K562 (cell line): ENCODE measurements around the gene XKR3. TPM values are rescaled to one million over a fixed set of nuclear protein-coding genes. Genes with fewer than 3 reads are reported as not detected.

Experiments
- ATAC-seq: fragments of 200-7000 bp; cut with Tn5 transposase; 3 replicates; pipeline ENCODE4 v1.9.1; 2020; ENCODE audit warnings: moderate library complexity
- BruUV-seq: library from RNA; stranded (reverse); fragments of 400-500 nt; replicated peaks from 2 replicates; lab custom pipeline; 2021; lab: Mats Ljungman, UMichigan
- CTCF ChIA-PET: fragments of 300-600 bp; formaldehyde crosslinking; extraction: SDS; loops from one replicate; lab custom pipeline; 2021; ENCODE audit warnings: low intra/inter-chr PET ratio; lab: Yijun Ruan, JAX
- POLR2A ChIA-PET: fragments of 300-600, 350-650 bp; sonication (Branson Sonifier 250); formaldehyde crosslinking; extraction: SDS; loops from one replicate; lab custom pipeline; 2021; ENCODE audit warnings: antibody characterized with exemption, inconsistent platforms; lab: Yijun Ruan, JAX
- DNase-seq, 4 experiments: peaks; one replicate each; pipeline versions ENCODE4 v3.0.0 to v3.0.0-alpha.2; 2011 to 2018; ENCODE audit warnings: low spot score in 3 of 4, mixed read lengths in 3 of 4; ENCODE audit errors: extremely low read depth in 1 of 4
- FAIRE-seq: peaks from 2 replicates; lab custom pipeline; 2011; peaks lifted over from hg19 to GRCh38; lab: Jason Lieb, UNC
- H2AFZ ChIP-seq: 2 replicates; pipeline ENCODE4 v1.6.0; 2011; ENCODE audit warnings: low read depth, low read length, control low read depth, inconsistent platforms
- H3K27ac ChIP-seq: fragments of 200-600 bp; 3 replicates; pipeline ENCODE4 v1.8.0; 2011; ENCODE audit warnings: low read depth, mild to moderate bottlenecking, control low read depth, inconsistent platforms, low read length, moderate library complexity, mixed read lengths; ENCODE audit errors: extremely low read depth
- H3K27me3 ChIP-seq, 2 experiments: fragments of 300-600 bp in 1 of 2; 2 replicates in 1 of 2; 3 replicates in 1 of 2; pipeline versions ENCODE4 v1.6.0 to v1.8.0; 2011; ENCODE audit warnings: inconsistent platforms in 2 of 2, low read length in 2 of 2, mild to moderate bottlenecking in 1 of 2, mixed read lengths in 1 of 2, moderate library complexity in 1 of 2; ENCODE audit not compliant: control insufficient read depth in 2 of 2, insufficient read depth in 2 of 2
- H3K36me3 ChIP-seq: fragments of 300-600 bp; 3 replicates; pipeline ENCODE4 v1.8.0; 2011; ENCODE audit warnings: mild to moderate bottlenecking, low read length, inconsistent platforms; ENCODE audit not compliant: control insufficient read depth, insufficient read depth
- H3K4me1 ChIP-seq, 2 experiments: fragments of 200-600 bp in 1 of 2; replicated peaks in 1 of 2; 2 replicates in 1 of 2; 3 replicates in 1 of 2; pipeline versions ENCODE4 v1.5.1 to v1.8.0; 2011; ENCODE audit warnings: inconsistent platforms in 2 of 2, low read length in 2 of 2, mild to moderate bottlenecking in 1 of 2, mixed read lengths in 1 of 2, moderate library complexity in 1 of 2; ENCODE audit not compliant: control insufficient read depth in 2 of 2, insufficient read depth in 2 of 2
- H3K4me2 ChIP-seq: 2 replicates; pipeline ENCODE4 v1.6.1; 2011; ENCODE audit warnings: low read length, control low read depth, inconsistent platforms, mixed read lengths; ENCODE audit not compliant: insufficient read depth
- H3K4me3 ChIP-seq: fragments of 200-600 bp; sonication (generic), shearing (Covaris generic); 2 replicates; pipeline ENCODE4 v1.5.1; 2016; ENCODE audit warnings: control low read depth, inconsistent platforms
- H3K79me2 ChIP-seq: fragments of 200-600 bp; 3 replicates; pipeline ENCODE4 v1.8.0; 2011; ENCODE audit warnings: low read length, inconsistent platforms; ENCODE audit not compliant: control insufficient read depth, insufficient read depth
- H3K9ac ChIP-seq, 2 experiments: 2 replicates each; pipeline versions ENCODE4 v1.6.0 to v1.6.1; 2011; ENCODE audit warnings: low read depth in 2 of 2, low read length in 2 of 2, control low read depth in 1 of 2, inconsistent platforms in 1 of 2, mild to moderate bottlenecking in 1 of 2, mixed read lengths in 1 of 2; ENCODE audit not compliant: insufficient read depth in 1 of 2
- H3K9me1 ChIP-seq: one replicate; pipeline ENCODE4 v1.6.0; 2011; ENCODE audit warnings: inconsistent platforms, mild to moderate bottlenecking, low read length, moderate library complexity; ENCODE audit not compliant: control insufficient read depth, insufficient read depth
- H3K9me3 ChIP-seq: replicated peaks from 2 replicates; pipeline ENCODE4 v1.5.1; 2011; ENCODE audit warnings: low read depth, low read length, inconsistent platforms; ENCODE audit not compliant: control insufficient read depth, insufficient read depth
- H4K20me1 ChIP-seq: replicated peaks from 2 replicates; pipeline ENCODE4 v1.6.1; 2011; ENCODE audit warnings: low read length, inconsistent platforms, mixed read lengths; ENCODE audit not compliant: control insufficient read depth, insufficient read depth
- ADNP ChIP-seq: fragments of 200-800 bp; sonication (Bioruptor generic); IDR thresholded peaks from 2 replicates; pipeline ENCODE4 v1.6.1; 2016; ENCODE audit warnings: missing genetic modification characterization, missing compliant biosample characterization
- CBX2 ChIP-seq: fragments of 200-600 bp; sonication (generic); IDR thresholded peaks from one replicate; pipeline ENCODE4 v1.6.1; 2012; ENCODE audit warnings: mild to moderate bottlenecking, low read length, inconsistent platforms; ENCODE audit not compliant: insufficient read depth, poor library complexity, severe bottlenecking
- DEAF1 ChIP-seq: fragments of 450-650 bp; formaldehyde crosslinking; IDR thresholded peaks from 2 replicates; pipeline ENCODE4 v1.4.0; 2020; ENCODE audit warnings: mild to moderate bottlenecking, moderate library complexity
- DLX4 ChIP-seq: fragments of 250-450 bp; sonication (Bioruptor Pico); IDR thresholded peaks from 2 replicates; pipeline ENCODE4 v1.6.1; 2021; ENCODE audit warnings: mild to moderate bottlenecking
- DNMT1 ChIP-seq: fragments of 450-650 bp; IDR thresholded peaks from 2 replicates; pipeline ENCODE4 v1.6.1; 2016; ENCODE audit warnings: antibody characterized with exemption, mild to moderate bottlenecking
- E2F1 ChIP-seq: sonication (generic); formaldehyde crosslinking; IDR thresholded peaks from 2 replicates; pipeline ENCODE4 v1.8.1; 2023; ENCODE audit warnings: mild to moderate bottlenecking, missing genetic modification reagents, moderate library complexity
- HIVEP1 ChIP-seq: fragments of 250-450 bp; sonication (Bioruptor Pico); IDR thresholded peaks from 2 replicates; pipeline ENCODE4 v1.4.0; 2020; ENCODE audit warnings: mild to moderate bottlenecking
- MCM7 ChIP-seq, 2 experiments: fragments of 450-650 bp; IDR thresholded peaks; 2 replicates each; pipeline ENCODE4 v1.6.1; 2016 to 2018
- NCOA2 ChIP-seq, 2 experiments: fragments of 450-650 bp; IDR thresholded peaks; 2 replicates each; pipeline ENCODE4 v1.6.1; 2018; ENCODE audit warnings: mild to moderate bottlenecking in 2 of 2, moderate library complexity in 1 of 2; ENCODE audit not compliant: partially characterized antibody in 2 of 2
- NFYB ChIP-seq: IDR thresholded peaks from 2 replicates; pipeline ENCODE4 v1.6.1; 2011; ENCODE audit warnings: mild to moderate bottlenecking, moderate library complexity; ENCODE audit not compliant: insufficient read length; ENCODE audit errors: extremely low read depth
- SAFB ChIP-seq: fragments of 200-400 bp; formaldehyde crosslinking; IDR thresholded peaks from 2 replicates; pipeline ENCODE4 v1.6.1; 2017; ENCODE audit warnings: low read depth, low read length, borderline replicate concordance
- SMAD3 ChIP-seq: fragments of 450-650 bp; formaldehyde crosslinking; conservative IDR thresholded peaks from 2 replicates; pipeline ENCODE4 v1.4.0; 2020; ENCODE audit warnings: mild to moderate bottlenecking
- SREBF2 ChIP-seq: sonication (generic); formaldehyde crosslinking; IDR thresholded peaks from 2 replicates; pipeline ENCODE4 v1.4.0; 2020; ENCODE audit warnings: mild to moderate bottlenecking, missing genetic modification reagents
- ZHX1 ChIP-seq: fragments of 150-350 bp; conservative IDR thresholded peaks from 2 replicates; pipeline ENCODE4 v1.6.1; 2014; ENCODE audit warnings: low read length
- ZNF253 ChIP-seq: fragments of 250-450 bp; sonication (Bioruptor Pico); conservative IDR thresholded peaks from 2 replicates; pipeline ENCODE4 v1.6.1; 2021; ENCODE audit warnings: mild to moderate bottlenecking
- ZNF512 ChIP-seq: IDR thresholded peaks from 2 replicates; pipeline ENCODE4 v1.6.1; 2016; ENCODE audit warnings: missing genetic modification characterization, missing compliant biosample characterization
- ZNF830 ChIP-seq: fragments of 250-450 bp; sonication (Bioruptor Pico); IDR thresholded peaks from 2 replicates; pipeline ENCODE4 v1.5.0; 2021; ENCODE audit warnings: mild to moderate bottlenecking
- WGBS: fragments of 100-300 bp; shearing (Covaris generic); methylation state at CpG from one replicate; pipeline ENCODE4 v1.1.6; 2016; ENCODE audit warnings: low coverage, mixed read lengths; ENCODE audit not compliant: insufficient coverage; ENCODE audit errors: missing lambda C conversion rate; 5-methylcytosine and 5-hydroxymethylcytosine counted together
- in situ Hi-C: fragments of 300-500 bp; cut with MboI; formaldehyde crosslinking; loops from 4 replicates; pipeline ENCODE4 v1.15.0; 2018; ENCODE audit warnings: inconsistent platforms, mixed read lengths
- intact Hi-C: fragments of 100-400 bp; cut with micrococcal nuclease; formaldehyde crosslinking; loops from 2 replicates; pipeline ENCODE4 v1.14.2; 2022
- polyA plus RNA-seq, 8 experiments: library from polyadenylated mRNA; depleted of rRNA in 4 of 8; stranded (reverse) in 5 of 8; unstranded in 3 of 8; fragments of >200 nt; fragmentation: Nextera tagmentation in 2 of 8; fragmentation: Illumina TruSeq in 1 of 8; extraction: Ambion mirVana in 2 of 8; extraction: Trizol in 1 of 8; gene quantifications; 2 replicates each; pipeline versions ENCODE4 v1.2.1 to v1.2.3, GENCODE V29; 2011 to 2014; ENCODE audit warnings: inconsistent platforms in 1 of 8, missing spikeins in 1 of 8
- total RNA-seq, 7 experiments: library from RNA; depleted of rRNA in 6 of 7; stranded (reverse); fragments of >200 nt in 6 of 7; fragmentation: Illumina TruSeq in 2 of 7; extraction: Trizol in 2 of 7; gene quantifications; 2 replicates each; pipeline versions ENCODE4 v1.2.1 to v1.2.3, GENCODE V29; 2011 to 2021; ENCODE audit warnings: low replicate concordance in 1 of 7

XKR3 gene
- total and polyA plus RNA-seq, 9 of the 15 experiments (the other 6 are each of a cell fraction or from before 2014, with no cell fraction given): 3.5 to 11.5 (median 7.1) TPM

- WGBS: 9% methylated on average over 4 of the region's 4 CpGs
- Histone ChIP-seq H3K9me3 (no peaks in the 10 kb centered on the region), H3K4me3 (no peak overlapping the region), H3K27me3 (no peaks in the 10 kb centered on the region), H3K79me2 (no peaks in the 10 kb centered on the region), H3K4me2 (no peak overlapping the region), H3K9ac (no peak overlapping the region), H3K4me1 (no peaks in the 10 kb centered on the region), H3K9me1 (no peaks in the 10 kb centered on the region), H3K36me3 (no peaks in the 10 kb centered on the region), H2AFZ (no peak overlapping the region), H4K20me1 (no peaks in the 10 kb centered on the region), H3K27ac (no peak overlapping the region)
- intact Hi-C loops: no loop called here
- in situ Hi-C loops: no loop called here
- no TSS peak for BruUV-seq
- no peak for ATAC-seq
- CTCF ChIA-PET: no interaction called here
- POLR2A ChIA-PET: no interaction called here
- FAIRE-seq: no peak
- DNase-seq: no peak
- TF ChIP-seq E2F1 (CRISPR knock-in tag): no peak
- TF ChIP-seq ZNF253 (CRISPR knock-in tag): no peak
- TF ChIP-seq MCM7 (IDR thresholded peaks at IDR 0.05): no peak
- no peak for TF ChIP-seq SAFB
- no peak for TF ChIP-seq ZNF512 (tag)
- no peak for TF ChIP-seq DLX4 (CRISPR knock-in tag)
- no peak for TF ChIP-seq ADNP
- no peak for TF ChIP-seq HIVEP1 (CRISPR knock-in tag)
- TF ChIP-seq SREBF2 (CRISPR knock-in tag): no peak
- no peak for TF ChIP-seq DEAF1
- no peak for TF ChIP-seq ZNF830
- no peak for TF ChIP-seq ZHX1
- no peak for TF ChIP-seq NCOA2 (IDR thresholded peaks at IDR 0.05; ENCODE audit: partially characterized antibody in 2 of 2)
- TF ChIP-seq SMAD3 (CRISPR knock-in tag): no peak
- TF ChIP-seq NFYB: no peak
- no peak for TF ChIP-seq CBX2
- no peak for TF ChIP-seq DNMT1
Observed at GRCh38 chr22:16828876-16829275, 3.7 kb upstream of the XKR3 start.
